GM18519 (cell line): Measurements from ENCODE around the gene CAPZA1.
"Not testable (repeated sequence)": the region's sequence is repeated elsewhere in the genome, so short reads cannot be mapped to it uniquely, and the experiment has no call there.

ENCODE experiments used
- ATAC-seq: cut with Tn5 transposase; IDR thresholded peaks from one replicate; pipeline ENCODE4 v1.9.1; 2021; ENCODE audit warnings: mild to moderate bottlenecking, moderate library complexity; ENCODE audit not compliant: unreplicated experiment, low FRiP score

The CAPZA1 gene

GRCh38 chr1:112619518-112620376 lies at the start of gene CAPZA1:
CAPZA1 (plus strand) TSS chr1:112619832; CDS start chr1:112619845, 13 bp downstream.
- ATAC-seq: peak; percentile 66

GRCh38 chr1:112575154-112575804 lies 44.4 kb upstream of the CAPZA1 start:
- ATAC-seq: no peak

DNA sequence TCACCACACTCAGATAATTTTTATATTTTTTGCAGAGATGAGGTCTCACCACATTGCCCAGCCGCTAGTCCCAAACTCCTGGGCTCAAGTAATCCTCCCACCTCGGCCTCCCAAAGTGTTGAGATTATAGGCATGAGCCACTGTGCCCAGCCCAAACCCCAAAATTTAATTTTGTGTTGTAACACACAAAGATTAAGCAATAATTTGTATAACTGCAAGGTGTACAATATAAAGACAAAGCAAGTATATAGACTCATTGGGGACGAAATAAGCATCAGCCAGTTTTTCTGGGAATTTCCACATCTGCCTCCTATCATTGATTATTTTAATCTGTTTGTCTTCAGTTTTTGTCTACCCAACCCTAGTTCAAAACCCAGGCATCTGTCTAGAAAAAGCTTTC lies 43.4 kb upstream of the CAPZA1 start:
- ATAC-seq: no peak

GRCh38 chr1:112579801-112580510 lies 39.7 kb upstream of the CAPZA1 start:
- no peak for ATAC-seq

DNA sequence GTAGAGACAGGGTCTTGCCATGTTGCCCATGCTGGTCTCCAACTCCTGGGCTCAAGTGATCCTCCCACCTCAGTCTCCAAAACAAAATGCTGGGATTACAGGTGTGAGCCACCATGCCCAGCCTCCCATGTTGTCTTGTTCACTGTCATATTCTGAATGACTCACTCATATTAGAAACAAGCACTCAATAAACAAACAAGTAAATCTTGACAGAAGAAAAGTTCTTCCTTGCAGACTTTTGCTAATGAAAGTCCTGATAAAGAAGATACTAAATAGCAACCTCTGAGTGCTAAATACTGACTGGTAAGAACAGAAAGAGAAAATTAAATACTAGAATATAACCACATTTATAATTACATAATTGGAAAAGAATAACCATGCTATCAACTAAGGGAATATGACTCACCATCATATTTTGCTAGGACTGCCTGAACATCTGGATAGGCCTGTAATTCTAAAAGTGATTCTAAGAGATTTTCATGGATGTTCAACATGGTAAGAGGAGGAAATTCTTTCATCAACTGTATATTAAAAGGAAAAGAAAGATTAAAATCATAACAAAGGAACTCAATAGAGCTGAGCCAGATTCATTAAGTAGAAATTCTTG lies 37.9 kb upstream of the CAPZA1 start:
- ATAC-seq: no peak

DNA sequence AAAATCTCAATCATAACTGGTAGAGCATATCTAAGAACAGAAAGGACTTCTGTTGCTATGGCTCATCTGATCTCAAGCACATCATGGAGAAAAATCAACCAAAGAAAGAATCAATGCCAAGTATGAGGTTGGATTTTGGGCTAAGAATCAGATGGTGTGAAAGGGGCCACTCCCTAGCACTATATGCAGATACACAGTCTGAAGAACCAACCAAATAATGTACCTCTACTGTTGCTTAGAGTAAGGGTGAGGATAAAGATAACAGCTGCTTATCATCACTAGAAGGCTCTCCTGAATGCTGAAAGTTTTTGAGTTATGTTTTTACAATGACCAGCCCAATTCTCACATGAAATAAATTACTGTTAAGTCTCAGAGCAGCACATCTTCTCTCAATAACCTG lies 36.3 kb upstream of the CAPZA1 start:
- ATAC-seq: no peak

DNA sequence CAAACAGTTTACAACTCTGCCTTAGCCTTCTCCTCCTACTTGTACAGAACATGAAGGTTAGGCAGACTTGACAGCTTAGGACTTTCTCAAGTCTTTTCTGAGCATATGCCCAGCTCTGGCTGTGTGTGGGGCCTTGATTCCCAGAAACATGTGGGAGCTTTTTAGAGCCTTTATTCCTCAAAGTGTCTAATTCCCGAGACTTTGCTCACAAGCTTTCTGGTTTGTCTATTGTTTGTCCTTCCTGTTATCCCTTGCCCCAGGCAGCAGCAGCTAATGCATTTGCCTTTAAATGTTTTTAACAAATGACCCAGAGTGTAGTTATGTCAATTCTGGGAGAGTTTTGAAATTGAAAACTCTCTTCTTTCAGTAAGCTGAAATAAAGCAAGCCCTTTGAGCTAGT lies 29.9 kb upstream of the CAPZA1 start:
- ATAC-seq: no peak

GRCh38 chr1:112594208-112594876 lies 25.3 kb upstream of the CAPZA1 start:
- no peak for ATAC-seq

GRCh38 chr1:112599477-112599876 lies 20.2 kb upstream of the CAPZA1 start:
- ATAC-seq: no peak

DNA sequence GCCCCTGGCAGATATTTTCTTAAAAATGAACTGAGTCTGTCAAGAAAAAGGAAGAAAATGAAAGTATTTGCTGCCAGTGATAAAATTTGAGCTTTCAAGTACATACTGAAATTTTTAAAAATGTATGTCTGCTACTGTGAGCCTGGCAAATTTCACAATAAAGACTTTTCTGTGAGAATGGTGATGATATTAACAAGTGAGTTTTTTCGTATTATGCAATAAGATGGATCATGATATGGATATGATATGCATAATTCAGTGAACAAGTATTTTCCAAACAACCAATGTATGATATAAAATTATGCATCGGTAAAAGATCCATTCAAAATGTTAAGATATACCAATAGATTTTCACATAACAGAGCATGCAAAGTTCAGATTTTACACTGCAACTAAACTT lies 16.6 kb upstream of the CAPZA1 start:
- no peak for ATAC-seq

DNA sequence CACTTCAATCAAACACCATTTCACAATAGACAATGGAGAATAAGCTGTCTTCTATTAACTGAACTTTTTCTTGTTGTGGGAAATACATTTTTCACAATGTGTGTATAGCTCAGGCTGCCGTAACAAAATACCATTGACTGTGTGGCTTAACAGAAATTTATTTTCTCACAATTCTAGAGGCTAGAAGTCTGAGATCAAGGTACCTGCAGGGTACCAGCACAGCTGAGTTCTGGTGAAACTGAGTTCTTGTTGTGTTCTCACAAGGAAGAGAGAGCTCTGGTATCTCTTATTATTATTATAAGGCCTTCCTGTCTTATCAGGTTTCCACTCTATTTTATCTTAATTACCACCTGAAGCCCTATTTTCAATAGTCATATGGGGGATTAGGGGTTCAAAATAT lies 16.1 kb upstream of the CAPZA1 start:
- no peak for ATAC-seq

DNA sequence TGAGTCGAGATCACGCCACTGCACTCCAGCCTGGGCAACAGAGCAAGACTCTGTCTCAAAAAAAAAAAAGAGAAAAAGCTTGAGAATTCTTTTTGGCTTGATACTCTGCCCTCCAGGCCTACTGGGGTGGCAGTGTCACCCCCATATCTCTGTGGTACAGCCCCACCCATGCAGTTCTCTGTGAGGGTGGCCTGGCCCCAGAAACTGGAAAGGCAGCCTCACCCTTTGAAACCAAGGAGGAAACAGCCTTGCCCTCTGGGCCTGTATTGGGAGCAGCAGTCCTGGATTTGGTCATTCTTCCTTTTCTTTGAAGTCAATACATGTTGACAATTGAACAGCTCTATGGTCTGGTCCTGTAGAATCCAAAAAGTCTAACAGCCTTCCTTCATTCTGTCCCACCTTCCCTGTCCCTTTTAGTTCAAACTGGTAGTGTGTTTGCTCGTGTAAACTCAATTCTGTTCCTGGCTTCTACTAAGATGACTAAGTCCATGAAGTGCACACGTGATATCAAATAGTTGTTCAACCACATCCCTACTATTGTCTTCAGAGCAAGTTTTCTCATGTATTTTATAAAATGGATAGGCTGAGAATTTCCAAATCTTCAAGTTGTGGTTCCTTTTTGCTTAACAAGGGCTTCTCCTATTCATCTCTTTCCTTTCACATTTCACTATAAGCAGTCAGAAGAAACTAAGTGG lies 13.9 kb upstream of the CAPZA1 start:
- no peak for ATAC-seq

DNA sequence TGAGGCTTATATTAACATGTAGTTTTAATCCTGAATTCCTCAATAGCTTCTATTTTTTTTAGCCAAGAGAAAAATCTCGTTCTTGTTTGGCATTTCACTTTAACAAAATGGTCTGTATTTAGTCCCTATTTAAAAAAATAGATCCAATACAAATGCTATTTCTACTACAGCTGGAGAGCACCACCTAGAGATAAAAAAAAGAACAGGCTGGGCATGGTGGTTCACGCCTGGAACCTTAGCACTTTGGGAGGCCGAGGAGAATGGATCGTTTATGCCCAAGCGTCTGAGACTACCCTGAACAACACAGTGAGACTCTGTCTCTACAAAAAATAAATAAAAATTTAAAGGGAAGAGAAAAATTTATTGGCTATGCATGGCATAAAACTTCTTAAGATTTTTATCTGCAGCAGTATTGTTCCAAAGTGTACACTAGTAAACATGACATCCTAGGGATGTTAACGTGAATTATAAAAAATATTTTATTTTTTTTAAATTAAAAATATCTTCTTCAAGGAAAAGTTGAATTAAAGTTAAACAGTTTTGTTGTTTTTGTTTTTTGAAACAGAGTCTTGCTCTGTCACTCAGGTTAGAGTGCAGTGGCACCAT lies 5.1 kb upstream of the CAPZA1 start:
- ATAC-seq: no peak

DNA sequence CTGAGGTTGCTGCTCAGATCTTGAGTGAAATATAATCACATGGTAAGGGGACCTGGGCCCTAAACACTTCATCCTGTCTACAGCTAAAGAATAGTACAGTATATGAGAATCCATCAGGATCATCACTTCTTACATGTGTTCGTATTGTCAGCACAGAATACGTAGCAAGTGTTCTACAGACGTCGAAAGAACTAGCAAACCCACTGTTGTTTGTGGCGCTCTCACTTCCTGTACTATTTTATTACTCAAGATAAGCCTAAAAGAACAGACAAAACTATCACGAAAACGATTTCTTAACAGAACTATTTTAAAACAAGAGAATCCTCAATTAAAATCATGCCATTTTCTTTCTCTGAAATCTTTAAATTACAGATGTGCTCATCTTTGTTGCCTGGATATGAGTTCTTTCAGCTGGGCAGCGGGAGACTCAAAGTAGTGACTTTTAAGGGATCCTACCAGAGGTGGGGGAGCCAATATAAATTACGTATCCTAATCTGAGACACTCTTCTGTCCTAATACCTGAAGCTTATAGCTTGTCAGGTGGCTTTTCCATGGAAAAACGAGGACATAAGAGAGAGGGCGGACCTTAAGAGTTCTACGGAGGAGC lies 1.4 kb upstream of the CAPZA1 start:
- no peak for ATAC-seq

GRCh38 chr1:112618721-112619517 lies 713 bp upstream of the CAPZA1 start, which contains the start of gene ST7L:
ST7L (minus strand) TSS chr1:112619141; CDS start chr1:112619113, 28 bp downstream.
- no peak for ATAC-seq

DNA sequence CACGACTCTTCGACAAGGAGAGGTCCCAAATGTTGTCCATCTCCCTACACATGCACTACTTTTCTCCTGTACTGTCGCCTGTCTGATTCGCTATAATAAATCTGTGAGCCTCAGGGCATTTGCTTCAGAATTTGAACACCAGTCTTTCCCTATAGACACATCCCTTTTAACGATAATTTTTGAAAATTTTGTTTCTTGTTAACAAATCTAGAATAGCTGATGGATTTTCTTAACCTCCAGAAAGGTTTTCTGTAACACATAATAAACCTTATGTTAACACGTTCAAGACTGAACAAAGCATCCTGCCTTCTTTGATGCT lies 704 bp downstream of the CAPZA1 start:
- no peak for ATAC-seq

- not testable (repeated sequence) for ATAC-seq
Measured at GRCh38 chr1:112624493-112624892, 4.9 kb downstream of the CAPZA1 start.

DNA sequence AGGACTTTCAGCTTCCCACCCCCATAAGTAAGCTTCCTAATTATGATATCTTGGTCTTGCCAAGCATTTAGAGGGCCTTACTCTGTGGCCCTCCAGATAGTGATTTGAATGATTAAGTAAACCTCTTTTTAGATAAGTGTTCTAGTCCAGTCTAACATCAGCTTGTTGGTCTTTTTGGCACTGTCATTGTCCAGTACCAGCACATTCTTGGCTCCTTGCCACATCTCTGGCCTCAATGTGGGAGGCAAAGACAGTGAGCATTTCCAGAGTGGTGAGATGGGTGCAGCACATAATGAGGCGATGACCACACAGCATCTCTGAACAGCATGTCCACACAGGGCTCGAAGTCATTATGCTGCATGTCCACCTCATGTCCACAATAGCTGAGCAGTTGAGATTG lies 6.1 kb downstream of the CAPZA1 start:
- ATAC-seq: no peak
